SK-N-SH treated with all-trans-retinoic acid at 6 μM for 48 hours (cell line): Measurements from ENCODE around the gene CBFA2T3.

Experiments used
- BACH2 ChIP-seq: fragments of 250-450 bp; sonication (Bioruptor Pico); IDR thresholded peaks from 2 replicates; pipeline ENCODE4 v1.9.0; 2021; ENCODE audit warnings: mild to moderate bottlenecking, borderline replicate concordance
- GLIS3 ChIP-seq: fragments of 250-450 bp; sonication (Bioruptor Pico); IDR thresholded peaks from 2 replicates; pipeline ENCODE4 v1.5.0; 2020; ENCODE audit warnings: mild to moderate bottlenecking, moderate library complexity
- ZNF70 ChIP-seq: fragments of 450-650 bp; formaldehyde crosslinking; IDR thresholded peaks from 2 replicates; pipeline ENCODE4 v1.5.0; 2020; ENCODE audit warnings: mild to moderate bottlenecking, moderate library complexity
- ZNF8 ChIP-seq: fragments of 450-650 bp; formaldehyde crosslinking; IDR thresholded peaks from 2 replicates; pipeline ENCODE4 v1.5.0; 2020; ENCODE audit warnings: mild to moderate bottlenecking, moderate library complexity
- TF ChIP-seq, protein P1 (sequence below): fragments of 250-450 bp; sonication (Bioruptor Pico); IDR thresholded peaks from 2 replicates; pipeline ENCODE4 v1.8.0; 2020; ENCODE audit warnings: mild to moderate bottlenecking, moderate library complexity, borderline replicate concordance

GRCh38 chr16:88830258-88830657 is 146.7 kb downstream of the CBFA2T3 start:
- no peak for TF ChIP-seq ZNF70
- no peak for TF ChIP-seq ZNF8 (CRISPR knock-in tag)
- TF ChIP-seq, protein P1, sequence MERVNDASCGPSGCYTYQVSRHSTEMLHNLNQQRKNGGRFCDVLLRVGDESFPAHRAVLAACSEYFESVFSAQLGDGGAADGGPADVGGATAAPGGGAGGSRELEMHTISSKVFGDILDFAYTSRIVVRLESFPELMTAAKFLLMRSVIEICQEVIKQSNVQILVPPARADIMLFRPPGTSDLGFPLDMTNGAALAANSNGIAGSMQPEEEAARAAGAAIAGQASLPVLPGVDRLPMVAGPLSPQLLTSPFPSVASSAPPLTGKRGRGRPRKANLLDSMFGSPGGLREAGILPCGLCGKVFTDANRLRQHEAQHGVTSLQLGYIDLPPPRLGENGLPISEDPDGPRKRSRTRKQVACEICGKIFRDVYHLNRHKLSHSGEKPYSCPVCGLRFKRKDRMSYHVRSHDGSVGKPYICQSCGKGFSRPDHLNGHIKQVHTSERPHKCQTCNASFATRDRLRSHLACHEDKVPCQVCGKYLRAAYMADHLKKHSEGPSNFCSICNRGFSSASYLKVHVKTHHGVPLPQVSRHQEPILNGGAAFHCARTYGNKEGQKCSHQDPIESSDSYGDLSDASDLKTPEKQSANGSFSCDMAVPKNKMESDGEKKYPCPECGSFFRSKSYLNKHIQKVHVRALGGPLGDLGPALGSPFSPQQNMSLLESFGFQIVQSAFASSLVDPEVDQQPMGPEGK (CRISPR knock-in tag) = no peak
- TF ChIP-seq BACH2 (CRISPR knock-in tag) = no peak
- TF ChIP-seq GLIS3 (CRISPR knock-in tag) = no peak
